CD1c-positive myeloid dendritic cell (primary cell): ENCODE measurements around the gene PRG2.
A peak's percentile ranks its signal among the peaks of the same experiment; 100 is the strongest.
"Not testable (repeated sequence)": the region's sequence is repeated elsewhere in the genome, so short reads cannot be mapped to it uniquely, and the experiment has no call there.

Experiments used
- DNase-seq: peaks from one replicate; pipeline ENCODE4 v3.0.0-alpha.2; 2016; ENCODE audit errors: extremely low spot score

PRG2 gene

GRCh38 chr11:57419146-57419545, 28.7 kb upstream of the PRG2 start:
- DNase-seq: no peak

- no peak for DNase-seq
Measured at GRCh38 chr11:57418131-57418530, 27.7 kb upstream of the PRG2 start.

GRCh38 chr11:57417056-57417455, 26.6 kb upstream of the PRG2 start:
- no peak for DNase-seq

DNA sequence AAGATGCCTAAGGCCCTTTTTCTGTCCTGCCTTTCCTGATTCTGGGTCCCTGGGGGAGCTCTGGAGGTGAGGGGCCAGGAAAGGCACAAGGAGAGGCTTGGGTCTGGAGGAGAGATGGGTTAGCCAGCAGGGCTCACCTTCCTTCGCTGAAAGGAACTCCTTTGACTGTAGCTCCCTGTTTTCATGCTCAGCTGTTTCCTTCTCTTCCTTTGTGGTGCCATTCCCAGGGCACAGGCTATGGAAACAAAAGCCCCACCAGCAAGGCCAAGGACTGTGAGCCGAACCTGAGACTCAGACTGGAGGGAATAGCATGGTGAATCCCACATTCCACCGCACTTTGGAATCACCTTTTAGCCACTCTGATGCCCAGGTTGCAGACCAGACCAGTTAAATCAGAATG, 26.0 kb upstream of the PRG2 start:
- DNase-seq: no peak

- DNase-seq: no peak
Measured at GRCh38 chr11:57414612-57415212, 24.3 kb upstream of the PRG2 start.

DNA sequence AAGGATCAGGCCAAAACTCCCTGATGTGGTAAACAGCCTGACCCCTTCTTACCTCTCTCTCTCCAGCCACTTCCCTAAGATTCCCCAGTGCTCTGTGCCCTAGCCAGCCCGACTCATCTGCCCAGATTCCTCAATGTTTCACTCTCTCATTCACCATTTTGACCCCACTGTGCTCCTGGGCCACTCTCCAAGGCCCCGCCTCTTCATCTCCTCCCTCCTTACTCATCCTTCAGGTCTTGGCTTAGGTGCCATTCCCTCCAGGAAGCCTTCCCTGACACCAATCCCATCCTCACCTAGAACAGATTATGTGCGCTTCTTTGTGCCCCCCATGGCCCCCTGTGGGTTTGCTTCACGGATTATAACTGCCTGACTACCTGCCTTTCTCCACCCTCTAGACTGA, 23.2 kb upstream of the PRG2 start:
- DNase-seq: no peak

- peak; percentile 39 for DNase-seq
Measured at GRCh38 chr11:57410287-57410686, 19.8 kb upstream of the PRG2 start.

- no peak for DNase-seq
Measured at GRCh38 chr11:57409321-57410100, 19.1 kb upstream of the PRG2 start.

- DNase-seq: no peak
Measured at GRCh38 chr11:57408771-57409170, 18.3 kb upstream of the PRG2 start.

DNA sequence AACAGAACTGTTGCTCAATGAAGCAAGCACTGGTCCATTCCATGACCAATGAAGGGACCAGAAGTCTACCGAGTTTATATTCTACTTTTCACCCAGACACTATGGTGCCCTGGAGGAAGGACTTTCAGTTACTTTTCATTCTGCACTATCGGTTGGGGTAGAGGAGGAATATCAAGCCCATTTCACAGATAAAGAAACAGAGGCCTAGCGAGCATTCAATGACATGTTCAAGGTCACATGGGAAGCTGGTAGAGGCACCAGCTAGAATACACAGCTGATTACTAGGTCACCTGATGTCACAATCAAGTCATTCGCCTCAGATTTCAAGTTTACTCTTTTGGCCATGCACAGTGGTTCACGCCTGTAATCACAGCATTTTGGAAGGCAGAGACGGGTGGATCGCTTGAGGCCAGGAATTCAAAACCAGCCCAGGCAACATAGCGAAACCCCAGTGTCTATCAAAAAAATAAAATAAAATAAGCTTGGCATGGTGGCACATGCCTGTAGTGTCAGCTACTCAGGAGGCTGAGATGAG, 17.6 kb upstream of the PRG2 start:
- DNase-seq: no peak

DNA sequence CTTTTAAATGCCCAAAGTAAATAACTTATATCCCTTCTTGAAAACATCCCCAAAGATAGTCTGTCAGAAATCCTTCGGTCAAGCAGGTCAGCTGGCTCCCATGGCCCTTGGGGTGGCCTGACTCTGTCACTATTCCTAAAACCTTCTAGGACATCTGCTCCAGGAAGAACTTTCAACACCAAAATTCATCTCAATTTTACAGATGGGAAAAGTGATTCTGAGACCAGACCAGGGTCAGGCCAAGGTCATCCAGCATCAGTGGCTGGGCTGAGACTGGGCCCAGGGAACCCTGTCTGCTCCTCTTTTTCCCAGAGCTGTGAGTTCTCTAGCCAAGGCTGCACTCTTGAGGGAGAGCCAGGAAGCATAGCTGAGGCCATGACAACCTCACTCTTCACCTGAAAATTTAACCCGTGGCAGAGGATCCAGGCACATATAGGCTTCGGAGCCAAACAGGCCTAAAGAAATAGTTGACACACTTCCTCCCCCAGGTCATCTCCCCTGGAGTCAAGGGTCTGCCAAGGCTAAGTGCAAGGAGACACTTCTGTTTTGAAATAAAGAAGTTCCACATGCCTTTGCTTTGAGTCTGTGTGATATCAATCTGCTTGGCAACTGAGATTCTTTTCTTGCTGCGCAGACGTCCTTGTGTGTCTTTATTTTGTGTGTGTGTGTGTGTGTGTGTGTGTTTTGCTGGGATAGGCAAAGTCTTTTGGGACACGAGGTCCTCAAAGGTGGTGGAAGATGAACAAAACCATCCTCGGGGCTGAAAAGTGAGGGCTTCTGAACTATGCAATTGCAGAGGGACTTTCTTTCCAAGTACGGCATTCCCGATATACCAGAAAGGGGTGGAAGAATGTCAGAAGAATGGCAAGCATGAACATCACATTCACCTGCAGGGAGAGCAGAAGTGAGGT, 16.8 kb upstream of the PRG2 start:
- DNase-seq: peak; percentile 15

DNA sequence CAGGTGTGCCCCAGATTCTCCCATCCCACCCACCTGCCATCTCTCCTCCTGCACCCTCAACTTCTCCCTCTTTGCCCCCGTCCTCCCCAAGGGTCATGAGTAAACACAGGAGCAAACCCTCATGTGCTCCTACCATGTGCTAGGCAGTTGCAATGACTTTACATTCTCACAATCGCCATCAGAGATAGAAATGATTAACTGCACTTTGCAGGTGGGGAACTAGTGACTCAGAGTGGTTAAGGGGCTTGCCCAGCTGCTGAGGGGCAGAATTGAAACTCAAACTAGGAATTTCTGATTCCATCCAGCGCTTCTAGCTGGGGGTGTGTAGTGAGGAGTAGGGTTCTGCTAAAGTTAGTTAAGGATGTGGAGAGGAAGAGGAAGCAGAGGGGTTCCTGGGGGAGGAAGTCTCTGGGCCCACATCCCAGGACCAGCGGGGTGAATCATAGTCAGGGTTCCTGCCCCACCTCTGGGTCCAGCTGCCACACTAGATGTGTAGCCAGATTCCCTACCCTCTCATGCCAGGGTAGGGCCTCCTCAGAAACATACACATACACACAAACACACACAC, 16.0 kb upstream of the PRG2 start:
- peak; percentile 83 for DNase-seq

DNA sequence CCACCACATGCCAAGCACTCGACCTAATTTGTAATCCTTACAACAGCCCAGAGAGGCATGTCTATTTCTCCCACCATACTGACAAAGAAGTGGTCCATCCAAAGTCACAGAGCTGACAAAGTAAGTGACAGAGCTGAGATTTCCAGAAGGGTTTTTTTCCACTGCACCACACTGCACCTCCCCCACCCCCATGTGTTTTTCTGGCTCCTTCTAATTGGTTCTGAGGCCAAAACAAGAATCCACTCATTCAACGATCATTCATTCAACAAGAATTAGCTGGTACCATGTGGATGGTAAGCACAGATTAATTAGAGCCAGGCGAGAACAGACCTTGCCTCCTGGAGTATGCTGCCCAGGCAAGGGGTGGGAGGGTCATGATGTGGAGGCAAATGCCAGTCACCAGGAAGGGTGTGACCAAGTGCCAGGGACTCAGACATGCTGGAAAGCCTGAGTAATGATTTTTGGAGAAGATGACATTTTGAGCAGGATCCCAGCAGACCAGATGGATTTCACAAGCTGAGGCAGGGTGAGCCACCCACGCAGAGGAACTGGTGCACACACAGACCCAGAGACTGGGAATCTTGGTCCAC, 14.9 kb upstream of the PRG2 start:
- DNase-seq: peak; percentile 85

- DNase-seq: peak; percentile 82
Measured at GRCh38 chr11:57403802-57404147, 13.3 kb upstream of the PRG2 start.

DNA sequence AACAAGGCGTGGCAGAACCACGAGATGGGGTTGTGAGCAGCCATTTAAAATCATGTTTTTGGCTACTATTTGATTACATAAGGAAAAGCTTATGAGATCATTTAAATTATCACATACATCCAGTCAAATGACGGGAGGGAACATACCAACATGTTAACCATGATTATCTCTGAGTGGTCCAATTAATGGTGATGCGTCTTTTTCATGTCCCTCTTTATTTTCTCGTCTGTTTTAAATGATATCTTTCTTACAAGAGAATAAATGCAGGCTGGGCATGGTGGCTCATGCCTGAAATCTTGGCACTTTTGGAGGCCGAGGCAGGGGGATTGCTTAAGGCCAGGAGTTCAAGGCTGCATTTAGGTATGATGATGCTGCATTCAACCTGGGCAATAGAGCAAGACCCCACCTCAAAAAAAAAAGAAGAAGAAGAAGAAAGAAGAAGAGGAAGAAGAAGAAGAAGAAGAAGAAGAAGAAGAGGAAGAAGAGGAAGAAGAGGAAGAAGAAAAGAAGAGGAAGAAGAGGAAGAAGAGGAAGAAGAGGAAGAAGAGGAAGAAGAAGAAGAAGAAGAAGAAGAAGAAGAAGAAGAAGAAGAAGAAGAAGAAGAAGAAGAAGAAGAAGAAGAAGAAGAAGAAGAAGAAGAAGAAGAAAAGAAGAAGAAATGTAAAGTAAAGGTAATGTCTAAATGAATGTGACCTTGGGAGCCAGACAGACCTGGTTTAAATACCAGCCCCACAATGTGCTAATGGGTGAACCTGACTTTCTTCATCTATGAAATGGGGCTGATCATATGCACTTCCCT, 12.8 kb upstream of the PRG2 start:
- not testable (repeated sequence) for DNase-seq

GRCh38 chr11:57402188-57403002, 11.9 kb upstream of the PRG2 start:
- DNase-seq: no peak

- DNase-seq: no peak
Measured at GRCh38 chr11:57399972-57400578, 9.6 kb upstream of the PRG2 start.

DNA sequence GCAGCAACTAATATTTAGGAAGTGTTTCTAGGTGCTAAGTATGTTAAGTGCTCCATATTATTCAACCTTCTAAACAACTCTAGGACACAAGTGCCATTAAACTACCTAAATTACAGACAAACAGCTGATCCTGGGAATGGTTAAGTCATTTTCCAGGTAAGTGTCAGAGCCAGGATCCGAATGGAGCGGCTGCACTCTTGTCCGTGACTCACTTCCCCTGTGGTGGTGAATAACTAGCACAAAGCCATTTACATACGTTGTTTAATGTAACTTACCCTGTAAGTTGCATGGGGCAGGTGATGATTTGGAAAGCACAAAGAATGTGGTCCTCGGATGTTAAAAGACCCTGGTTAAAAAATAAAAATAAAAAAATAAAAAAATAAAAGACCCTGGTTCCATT, 8.8 kb upstream of the PRG2 start:
- DNase-seq: no peak

GRCh38 chr11:57397394-57397990, 7.0 kb upstream of the PRG2 start:
- DNase-seq: peak; percentile 34
